GM23248 (cell line): ENCODE results near the gene RPA1. TPM values are rescaled to one million over a fixed set of nuclear protein-coding genes. Genes with fewer than 3 reads are reported as not detected.

ENCODE experiments used
- DNase-seq: peaks from one replicate; pipeline ENCODE4 v3.0.0-alpha.2; 2015
- H2AFZ ChIP-seq: fragments of 200-600 bp; sonication (generic); 2 replicates; pipeline ENCODE4 v1.6.1; 2016; ENCODE audit warnings: antibody characterized with exemption
- H3F3A ChIP-seq: fragments of 200-600 bp; sonication (generic); 2 replicates; pipeline ENCODE4 v1.6.1; 2016; ENCODE audit warnings: mild to moderate bottlenecking, antibody characterized with exemption, mixed run types; ENCODE audit not compliant: insufficient read depth
- H3K27ac ChIP-seq: fragments of 200-600 bp; sonication (generic); 2 replicates; pipeline ENCODE4 v1.5.1; 2016; ENCODE audit warnings: mild to moderate bottlenecking
- H3K27me3 ChIP-seq: fragments of 200-600 bp; sonication (generic); replicated peaks from 2 replicates; pipeline ENCODE4 v1.6.1; 2016; ENCODE audit warnings: mild to moderate bottlenecking; ENCODE audit not compliant: insufficient read depth
- H3K36me3 ChIP-seq: fragments of 200-600 bp; sonication (generic); 2 replicates; pipeline ENCODE4 v1.6.1; 2016; ENCODE audit warnings: low read depth, mild to moderate bottlenecking
- H3K4me1 ChIP-seq: fragments of 200-600 bp; sonication (generic); 2 replicates; pipeline ENCODE4 v1.6.1; 2016; ENCODE audit warnings: mild to moderate bottlenecking; ENCODE audit not compliant: insufficient read depth
- H3K4me2 ChIP-seq: fragments of 200-600 bp; sonication (generic); one replicate; pipeline ENCODE4 v1.6.1; 2016; ENCODE audit warnings: mild to moderate bottlenecking; ENCODE audit not compliant: unreplicated experiment
- H3K4me3 ChIP-seq: fragments of 200-600 bp; sonication (generic); 2 replicates; pipeline ENCODE4 v1.5.1; 2016; ENCODE audit warnings: mild to moderate bottlenecking
- H3K79me2 ChIP-seq: fragments of 200-600 bp; sonication (generic); 2 replicates; pipeline ENCODE4 v1.6.1; 2016; ENCODE audit warnings: mild to moderate bottlenecking; ENCODE audit not compliant: insufficient read depth
- H3K9ac ChIP-seq: fragments of 200-600 bp; sonication (generic); 2 replicates; pipeline ENCODE4 v1.6.1; 2016; ENCODE audit warnings: mild to moderate bottlenecking
- H3K9me2 ChIP-seq: fragments of 200-600 bp; sonication (generic); 2 replicates; pipeline ENCODE4 v1.6.1; 2016; ENCODE audit warnings: mixed run types, mild to moderate bottlenecking, moderate library complexity; ENCODE audit not compliant: insufficient read depth
- H3K9me3 ChIP-seq: fragments of 200-600 bp; sonication (generic); one replicate; pipeline ENCODE4 v1.6.1; 2017; ENCODE audit warnings: low read depth
- H4K20me1 ChIP-seq: fragments of 200-600 bp; sonication (generic); 2 replicates; pipeline ENCODE4 v1.6.0; 2016; ENCODE audit not compliant: insufficient read depth
- EZH2 ChIP-seq: fragments of 200-600 bp; sonication (generic); IDR thresholded peaks from 2 replicates; pipeline ENCODE4 v1.6.1; 2018; ENCODE audit warnings: antibody characterized with exemption, mild to moderate bottlenecking; ENCODE audit not compliant: insufficient read depth, poor library complexity, severe bottlenecking
- EZH2phosphoT487 ChIP-seq: fragments of 200-600 bp; sonication (generic); IDR thresholded peaks from 2 replicates; pipeline ENCODE4 v1.6.1; 2018; ENCODE audit warnings: antibody characterized with exemption, moderate library complexity, mild to moderate bottlenecking, low read depth; ENCODE audit not compliant: insufficient read depth
- WGBS, 2 experiments: methylation state at CpG; one replicate each; pipeline ENCODE4 v1.1.6; 2015 to 2017; ENCODE audit warnings: low lambda C conversion rate in 2 of 2, low coverage in 1 of 2; ENCODE audit errors: missing lambda C conversion rate in 2 of 2; 5-methylcytosine and 5-hydroxymethylcytosine counted together
- in situ Hi-C: fragments of 300-500 bp; cut with MboI; formaldehyde crosslinking; loops from 2 replicates; pipeline ENCODE4 v1.15.0; 2020
- polyA plus RNA-seq: library from polyadenylated mRNA; unstranded; fragments of >200 nt; fragmentation: Nextera tagmentation; extraction: Ambion mirVana; gene quantifications from 2 replicates; pipeline ENCODE4 v1.2.1, GENCODE V29; 2016
- total RNA-seq: library from RNA; depleted of rRNA; stranded (reverse); fragments of >200 nt; shearing (Covaris generic); gene quantifications from 2 replicates; pipeline ENCODE4 v1.2.3, GENCODE V29; 2014

The RPA1 gene
- total and polyA plus RNA-seq, 2 experiments from 2014 or later: 16.4 to 37.1 TPM

DNA sequence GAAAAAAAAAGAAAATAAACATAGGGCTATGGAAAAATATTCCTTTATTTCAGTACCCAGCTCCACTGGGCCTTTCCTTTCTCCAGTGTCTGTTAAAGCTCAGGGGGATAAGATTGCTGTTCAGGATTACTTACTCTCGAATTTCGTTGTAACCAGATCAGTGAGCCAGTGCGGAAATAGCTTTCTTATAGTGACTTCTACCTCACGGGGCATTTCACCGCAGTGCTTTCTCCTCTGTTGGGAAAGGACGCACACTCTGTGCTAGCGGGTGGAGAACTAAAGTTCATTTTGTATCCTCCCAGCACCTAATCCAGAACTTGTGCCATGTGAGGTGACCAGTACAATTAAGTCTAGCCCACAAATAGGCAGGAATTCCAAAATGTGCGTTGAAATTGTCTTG, 38.3 kb downstream of the RPA1 start:
- in situ Hi-C loops: no loop called here
- H3K27me3 ChIP-seq: no peaks in the 10 kb centered on the region
- no peak overlapping the region for H3K27ac ChIP-seq
- H3F3A ChIP-seq: no peaks in the 10 kb centered on the region
- H4K20me1 ChIP-seq: no peaks in the 10 kb centered on the region
- H3K4me3 ChIP-seq: no peak overlapping the region
- H3K36me3 ChIP-seq: no peaks in the 10 kb centered on the region; the same call in 1 of the 2 replicates
- TF ChIP-seq EZH2phosphoT487 (no peak), EZH2 (no peak)
- H3K9me2 ChIP-seq: no peaks in the 10 kb centered on the region
- 92% methylated on average over 8 of the region's 8 CpGs for WGBS, 2 experiments
- H3K9ac ChIP-seq: no peak overlapping the region
- no peak for DNase-seq
- H3K9me3 ChIP-seq: no peaks in the 10 kb centered on the region
- no peaks in the 10 kb centered on the region for H3K79me2 ChIP-seq
- H3K4me1 ChIP-seq: no peaks in the 10 kb centered on the region
- H2AFZ ChIP-seq: no peak overlapping the region
- H3K4me2 ChIP-seq: no peak overlapping the region

DNA sequence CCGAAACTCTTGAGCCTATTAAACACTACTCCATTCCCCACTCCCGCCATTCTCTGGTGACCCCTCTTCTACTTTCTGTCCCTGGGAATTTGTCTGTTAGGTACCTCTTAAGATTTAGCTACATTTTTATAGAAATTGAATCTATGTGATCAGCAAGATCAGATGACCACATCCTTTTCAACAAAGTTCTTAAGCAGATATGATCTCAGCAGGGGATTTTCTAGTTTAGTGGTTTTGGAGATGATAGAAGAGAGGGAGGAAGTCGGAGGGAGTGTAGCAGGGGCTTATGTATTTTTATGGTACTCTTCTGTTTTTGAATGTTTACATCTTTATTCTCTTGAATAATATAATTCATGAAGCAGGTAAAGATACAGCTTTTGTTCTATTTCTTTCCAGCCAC, 40.8 kb downstream of the RPA1 start:
- no peak for DNase-seq
- H3K4me2 ChIP-seq: no peak overlapping the region
- no peaks in the 10 kb centered on the region for H3K4me1 ChIP-seq
- TF ChIP-seq EZH2phosphoT487 (no peak), EZH2 (no peak)
- no peak overlapping the region for H3K9ac ChIP-seq
- no peak overlapping the region for H3K27ac ChIP-seq
- H2AFZ ChIP-seq: no peak overlapping the region
- H3K9me2 ChIP-seq: no peaks in the 10 kb centered on the region
- no peaks in the 10 kb centered on the region for H3K27me3 ChIP-seq
- no peaks in the 10 kb centered on the region for H3K79me2 ChIP-seq
- no peaks in the 10 kb centered on the region for H4K20me1 ChIP-seq
- no peaks in the 10 kb centered on the region for H3F3A ChIP-seq
- peaks cover under 1% of the 10 kb centered on the region; the same call in 1 of the 2 replicates for H3K36me3 ChIP-seq
- in situ Hi-C loops: no loop called here
- no peaks in the 10 kb centered on the region for H3K9me3 ChIP-seq
- 79 to 85% methylated on average over 3 of the region's 3 CpGs for WGBS, 2 experiments
- H3K4me3 ChIP-seq: no peak overlapping the region

- H3K27ac ChIP-seq: no peak overlapping the region
- H3K9me2 ChIP-seq: no peaks in the 10 kb centered on the region
- no peak for TF ChIP-seq EZH2
- no peak overlapping the region for H3K9ac ChIP-seq
- no peaks in the 10 kb centered on the region for H3F3A ChIP-seq
- H3K9me3 ChIP-seq: no peaks in the 10 kb centered on the region
- peaks cover 10% of the 10 kb centered on the region; the same call in 1 of the 2 replicates for H3K36me3 ChIP-seq
- in situ Hi-C loops: no loop called here
- H3K4me3 ChIP-seq: no peak overlapping the region
- H3K4me2 ChIP-seq: no peak overlapping the region
- DNase-seq: no peak
- WGBS, 2 experiments: 68 to 73% methylated on average over 5 of the region's 5 CpGs
- H4K20me1 ChIP-seq: no peaks in the 10 kb centered on the region
- no peaks in the 10 kb centered on the region for H3K79me2 ChIP-seq
- H3K27me3 ChIP-seq: no peaks in the 10 kb centered on the region
- no peak overlapping the region for H2AFZ ChIP-seq
- no peaks in the 10 kb centered on the region for H3K4me1 ChIP-seq
Observed at GRCh38 chr17:1871756-1872155, 42.0 kb downstream of the RPA1 start.

- in situ Hi-C loops: no loop called here
Observed at GRCh38 chr17:1872254-1872653, 42.4 kb downstream of the RPA1 start.

GRCh38 chr17:1872976-1873375, 43.2 kb downstream of the RPA1 start:
- H3K4me1 ChIP-seq: no peaks in the 10 kb centered on the region
- no peaks in the 10 kb centered on the region for H3F3A ChIP-seq
- no peak overlapping the region for H3K4me3 ChIP-seq
- no peaks in the 10 kb centered on the region for H4K20me1 ChIP-seq
- H3K27me3 ChIP-seq: no peaks in the 10 kb centered on the region
- no peaks in the 10 kb centered on the region for H3K9me3 ChIP-seq
- H3K9ac ChIP-seq: no peak overlapping the region
- H3K9me2 ChIP-seq: no peaks in the 10 kb centered on the region
- H3K79me2 ChIP-seq: no peaks in the 10 kb centered on the region
- peaks cover 18% of the 10 kb centered on the region; the same call in 1 of the 2 replicates for H3K36me3 ChIP-seq
- no peak overlapping the region for H3K4me2 ChIP-seq
- no peak overlapping the region for H2AFZ ChIP-seq
- WGBS, 2 experiments: 88 to 92% methylated on average over 4 of the region's 4 CpGs
- in situ Hi-C loops: no loop called here
- DNase-seq: no peak
- TF ChIP-seq EZH2phosphoT487 (no peak), EZH2 (no peak)
- no peak overlapping the region for H3K27ac ChIP-seq

More at GRCh38 chr17:1872254-1872653, 42.4 kb downstream of the RPA1 start:
- 89 to 91% methylated on average over 12 of the region's 12 CpGs for WGBS, 2 experiments
- Histone ChIP-seq H3K9me3 (no peaks in the 10 kb centered on the region), H3F3A (no peaks in the 10 kb centered on the region), H4K20me1 (no peaks in the 10 kb centered on the region), H3K4me1 (no peaks in the 10 kb centered on the region), H3K4me3 (no peak overlapping the region), H3K9ac (no peak overlapping the region), H3K4me2 (no peak overlapping the region), H3K79me2 (no peaks in the 10 kb centered on the region), H3K9me2 (no peaks in the 10 kb centered on the region), H3K27ac (no peak overlapping the region), H3K36me3 (peaks cover 15% of the 10 kb centered on the region; the same call in 1 of the 2 replicates), H3K27me3 (no peaks in the 10 kb centered on the region), H2AFZ (no peak overlapping the region)
- no peak for DNase-seq
- TF ChIP-seq EZH2 (no peak), EZH2phosphoT487 (no peak)
